ENCODE results near the gene SLC7A1.

- TF ChIP-seq CTCF (IDR thresholded peaks at IDR 0.05 in 4 of 5, conservative IDR thresholded peaks at IDR 0.05 in 1 of 5) (no peak), POLR2A (IDR thresholded peaks at IDR 0.05) (no peak)
Observed at GRCh38 chr13:29465741-29466293, 129.7 kb downstream of the SLC7A1 start.
